CD8-positive, alpha-beta memory T cell (primary cell): ENCODE measurements around the gene FCGR2B. TPM values are rescaled to one million over a fixed set of nuclear protein-coding genes. Genes with fewer than 3 reads are reported as not detected.

Source experiments
- CTCF ChIA-PET: fragments of 350-600 bp; sonication (Branson Sonifier 250); formaldehyde crosslinking; loops from one replicate; lab custom pipeline; 2021; ENCODE audit warnings: antibody characterized with exemption; lab: Charles Lee
- POLR2A ChIA-PET: fragments of 350-600 bp; sonication (Branson Sonifier 250); formaldehyde crosslinking; loops from one replicate; lab custom pipeline; 2021; ENCODE audit warnings: antibody characterized with exemption; lab: Charles Lee
- DNase-seq, 5 donors: peaks; one replicate each; pipeline versions ENCODE4 v3.0.0 to v3.0.0-alpha.2; 2020 to 2022; ENCODE audit warnings: mixed read lengths in 1 of 5
- H3K27ac ChIP-seq: one replicate; pipeline ENCODE4 v1.7.0; 2013; ENCODE audit warnings: low read depth, mild to moderate bottlenecking, low read length, moderate library complexity
- H3K27me3 ChIP-seq: 2 replicates; pipeline ENCODE4 v1.7.0; 2013; ENCODE audit warnings: low read length, mild to moderate bottlenecking; ENCODE audit not compliant: insufficient read depth, poor library complexity, severe bottlenecking
- H3K36me3 ChIP-seq: 2 replicates; pipeline ENCODE4 v1.7.0; 2013; ENCODE audit warnings: mild to moderate bottlenecking, low read length, moderate library complexity; ENCODE audit not compliant: insufficient read depth
- H3K4me1 ChIP-seq: 2 replicates; pipeline ENCODE4 v1.7.0; 2013; ENCODE audit warnings: mild to moderate bottlenecking, low read length, moderate library complexity; ENCODE audit not compliant: insufficient read depth
- H3K4me3 ChIP-seq: 2 replicates; pipeline ENCODE4 v1.7.0; 2013; ENCODE audit warnings: mild to moderate bottlenecking, low read length
- H3K9me3 ChIP-seq: 2 replicates; pipeline ENCODE4 v1.7.0; 2013; ENCODE audit warnings: mild to moderate bottlenecking, low read length
- H3K27ac Mint-ChIP-seq, 8 donors: one replicate each; pipeline ENCODE4 v1.8.0; 2020 to 2021; ENCODE audit warnings: mixed read lengths in 8 of 8, mild to moderate bottlenecking in 6 of 8, inconsistent platforms in 3 of 8, moderate library complexity in 3 of 8
- H3K27me3 Mint-ChIP-seq, 2 donors: one replicate each; pipeline ENCODE4 v1.8.0; 2020 to 2021; ENCODE audit warnings: mixed read lengths in 2 of 2, mild to moderate bottlenecking in 1 of 2, moderate library complexity in 1 of 2
- H3K36me3 Mint-ChIP-seq, 3 donors: one replicate each; pipeline ENCODE4 v1.8.0; 2020 to 2021; ENCODE audit warnings: mixed read lengths in 3 of 3, inconsistent platforms in 1 of 3, mild to moderate bottlenecking in 1 of 3
- H3K4me1 Mint-ChIP-seq, 3 donors: one replicate each; pipeline ENCODE4 v1.8.0; 2020 to 2021; ENCODE audit warnings: mixed read lengths in 3 of 3, inconsistent platforms in 1 of 3, mild to moderate bottlenecking in 1 of 3
- H3K4me3 Mint-ChIP-seq, 7 donors: one replicate each; pipeline ENCODE4 v1.8.0; 2020 to 2021; ENCODE audit warnings: mixed read lengths in 7 of 7, mild to moderate bottlenecking in 6 of 7, moderate library complexity in 4 of 7, inconsistent platforms in 2 of 7
- H3K9me3 Mint-ChIP-seq, 5 donors: one replicate each; pipeline ENCODE4 v1.8.0; 2020 to 2022; ENCODE audit warnings: mixed read lengths in 5 of 5, mild to moderate bottlenecking in 3 of 5, moderate library complexity in 2 of 5, inconsistent platforms in 1 of 5
- polyA plus RNA-seq: library from polyadenylated mRNA; unstranded; fragments of 300-500 nt; fragmentation: Illumina TruSeq; gene quantifications from one replicate; pipeline ENCODE4 v1.2.3, GENCODE V29; 2021
- total RNA-seq, 2 experiments: library from RNA; stranded (reverse); gene quantifications; one replicate each; pipeline ENCODE4 v1.2.3, GENCODE V29; 2021

FCGR2B gene
- total and polyA plus RNA-seq, 3 experiments from 2014 or later: 0.07 to 0.38 (median 0.33) TPM

DNA sequence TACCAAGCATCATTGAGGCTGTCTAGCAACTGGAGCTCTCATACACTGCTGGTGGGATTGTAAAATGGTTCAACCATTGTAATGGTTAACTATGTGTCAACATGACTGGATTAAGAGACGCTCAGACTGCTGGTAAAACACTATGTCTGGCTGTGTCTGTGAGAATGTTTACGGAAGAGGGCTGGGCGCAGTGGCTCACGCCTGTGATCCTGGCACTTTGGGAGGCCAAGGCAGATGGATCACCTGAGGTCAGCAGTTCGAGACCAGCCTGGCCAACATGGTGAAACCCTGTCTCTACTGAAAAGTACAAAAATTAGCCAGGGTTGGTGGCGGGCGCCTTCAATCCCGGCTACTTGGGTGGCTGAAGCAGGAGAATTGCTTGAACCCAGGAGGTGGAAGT, 39.3 kb downstream of the FCGR2B start:
- Histone ChIP-seq H3K27ac (no peak overlapping the region), H3K36me3 (no peaks in the 10 kb centered on the region), H3K4me1 (no peaks in the 10 kb centered on the region), H3K27me3 (no peaks in the 10 kb centered on the region), H3K4me3 (no peak overlapping the region), H3K9me3 (no peaks in the 10 kb centered on the region)
- H3K9me3 Mint-ChIP-seq: no peaks in the 10 kb centered on the region
- ChIA-PET CTCF (no interaction called here), POLR2A (no interaction called here)
- H3K27ac Mint-ChIP-seq: peak overlapping the region in 1 of 8 donors; percentile 50
- peaks cover 0 to 3% of the 10 kb centered on the region in 2 donors for H3K27me3 Mint-ChIP-seq
- no peak overlapping the region for H3K4me3 Mint-ChIP-seq
- no peaks in the 10 kb centered on the region for H3K4me1 Mint-ChIP-seq
- DNase-seq: no peak
- no peaks in the 10 kb centered on the region for H3K36me3 Mint-ChIP-seq

DNA sequence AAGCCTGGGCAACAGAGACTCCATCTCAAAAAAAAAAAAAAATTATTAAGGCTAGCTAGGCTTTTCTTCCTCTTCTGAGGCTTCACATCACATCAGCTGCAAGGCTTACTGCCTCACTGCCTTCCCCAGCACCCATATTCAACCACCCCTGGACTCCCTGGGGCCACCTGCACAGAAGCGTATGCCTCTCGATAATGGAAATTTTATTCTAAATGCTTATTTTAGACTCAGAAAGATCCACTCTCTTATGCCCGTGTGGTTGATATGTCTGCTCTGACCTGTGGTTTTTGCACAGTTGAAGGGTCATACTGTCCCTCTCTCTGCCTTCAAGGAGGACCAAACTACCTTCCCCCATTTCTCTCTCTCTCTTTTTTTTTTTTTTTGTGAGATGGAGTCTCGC, 42.6 kb downstream of the FCGR2B start:
- POLR2A ChIA-PET: no interaction called here
- no peak overlapping the region for H3K27ac ChIP-seq

DNA sequence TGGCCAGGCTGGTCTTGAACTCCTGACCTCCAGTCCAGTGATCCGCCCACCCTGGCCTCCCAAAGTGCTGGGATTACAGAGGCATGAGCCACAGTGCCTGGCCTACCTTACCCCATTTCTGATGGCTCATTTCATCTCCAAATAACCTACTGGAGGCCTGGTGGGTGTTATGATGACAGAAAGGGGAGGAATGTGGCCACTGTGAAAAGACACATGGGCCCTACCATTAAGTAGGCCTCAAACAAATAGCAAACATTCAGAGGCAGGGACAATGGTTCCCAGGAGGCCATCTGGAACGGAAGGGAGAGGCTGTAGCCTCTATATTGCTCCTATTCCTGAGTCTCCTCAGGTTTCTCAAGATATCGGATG, 43.2 kb downstream of the FCGR2B start:
- no peak overlapping the region for H3K4me3 ChIP-seq
- no peak overlapping the region for H3K27ac ChIP-seq
- POLR2A ChIA-PET: no interaction called here
- CTCF ChIA-PET: no interaction called here
- no peaks in the 10 kb centered on the region for H3K4me1 Mint-ChIP-seq
- H3K4me1 ChIP-seq: no peaks in the 10 kb centered on the region
- peaks cover 0 to 4% (median 0%) of the 10 kb centered on the region in 3 donors for H3K36me3 Mint-ChIP-seq
- H3K9me3 ChIP-seq: no peaks in the 10 kb centered on the region
- H3K27me3 ChIP-seq: no peaks in the 10 kb centered on the region
- no peak overlapping the region for H3K27ac Mint-ChIP-seq
- H3K4me3 Mint-ChIP-seq: no peak overlapping the region
- H3K9me3 Mint-ChIP-seq: no peaks in the 10 kb centered on the region
- peaks cover 4 to 5% of the 10 kb centered on the region in 2 donors for H3K27me3 Mint-ChIP-seq
- H3K36me3 ChIP-seq: no peaks in the 10 kb centered on the region
- DNase-seq: no peak

More for the DNA sequence above, 42.6 kb downstream of the FCGR2B start:
- Mint-ChIP-seq H3K27ac (no peak overlapping the region), H3K27me3 (peaks cover 4 to 5% of the 10 kb centered on the region in 2 donors), H3K4me3 (no peak overlapping the region), H3K36me3 (peaks cover 0 to 4% (median 0%) of the 10 kb centered on the region in 3 donors), H3K9me3 (no peaks in the 10 kb centered on the region), H3K4me1 (no peaks in the 10 kb centered on the region)
- Histone ChIP-seq H3K9me3 (no peaks in the 10 kb centered on the region), H3K4me1 (no peaks in the 10 kb centered on the region), H3K27me3 (no peaks in the 10 kb centered on the region), H3K4me3 (no peak overlapping the region), H3K36me3 (no peaks in the 10 kb centered on the region)
- DNase-seq: no peak
- CTCF ChIA-PET: no interaction called here

DNA sequence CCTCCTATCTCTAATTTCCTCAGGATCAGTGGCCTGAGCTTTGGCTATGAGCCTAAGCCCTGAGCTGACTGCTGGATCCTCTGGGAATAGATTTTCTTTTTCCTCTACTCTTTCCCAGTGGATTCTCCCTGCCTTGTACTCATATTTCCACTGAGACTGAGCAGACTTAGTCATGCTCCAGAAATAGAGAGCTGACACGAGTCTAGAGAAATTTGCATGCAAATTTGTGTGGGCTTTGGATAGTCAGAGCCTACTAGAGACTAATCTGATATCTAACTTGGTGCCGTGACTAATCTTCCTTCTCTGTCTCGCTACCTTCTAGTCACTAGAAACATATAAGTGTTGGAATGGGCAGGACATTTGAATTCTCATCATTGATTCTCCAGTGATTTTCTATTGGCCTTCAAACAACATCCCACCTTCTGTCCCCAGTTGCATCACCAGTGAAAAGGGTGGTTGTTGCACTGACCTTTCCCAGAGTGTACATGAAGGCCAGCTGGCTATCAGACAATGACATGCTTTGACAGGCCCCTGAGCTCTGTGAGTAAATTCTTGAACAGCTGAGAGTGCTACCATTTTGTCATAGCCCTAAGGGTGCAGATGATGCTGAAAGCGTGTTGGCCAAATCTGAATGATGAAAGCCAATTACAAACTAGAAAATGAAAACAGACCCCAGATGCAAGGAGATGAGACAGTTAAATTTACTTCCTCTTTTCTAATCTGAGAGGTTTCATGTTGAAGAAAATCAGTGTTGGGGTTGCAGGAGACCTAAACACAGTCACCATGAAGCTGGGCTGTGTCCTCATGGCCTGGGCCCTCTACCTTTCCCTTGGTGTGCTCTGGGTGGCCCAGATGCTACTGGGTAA, 43.8 kb downstream of the FCGR2B start, which contains the start of gene FCRLA:
TSS of gene FCRLA (plus strand) at position 748 of the 866 bp plus-strand sequence. CDS start at position 784, 36 bp downstream.
- peaks cover 4 to 5% of the 10 kb centered on the region in 2 donors for H3K27me3 Mint-ChIP-seq
- H3K27me3 ChIP-seq: no peaks in the 10 kb centered on the region
- H3K4me1 Mint-ChIP-seq: no peaks in the 10 kb centered on the region
- no peak within 1 kb of the TSS for H3K27ac ChIP-seq
- no peaks in the 10 kb centered on the region for H3K9me3 Mint-ChIP-seq
- H3K27ac Mint-ChIP-seq: no peak within 1 kb of the TSS
- H3K9me3 ChIP-seq: no peaks in the 10 kb centered on the region
- H3K36me3 Mint-ChIP-seq: peaks cover 0 to 4% (median 0%) of the 10 kb centered on the region in 3 donors
- CTCF ChIA-PET: interaction anchor here (1.1 kb wide), 1 partner anchor 35 kb away, joined by 3 read pairs; no protein-coding TSS in a partner anchor
- H3K4me1 ChIP-seq: no peaks in the 10 kb centered on the region
- no peak within 1 kb of the TSS for H3K4me3 Mint-ChIP-seq
- no peak within 1 kb of the TSS for H3K4me3 ChIP-seq
- no peaks in the 10 kb centered on the region for H3K36me3 ChIP-seq
- no peak for DNase-seq
- POLR2A ChIA-PET: no interaction called here

DNA sequence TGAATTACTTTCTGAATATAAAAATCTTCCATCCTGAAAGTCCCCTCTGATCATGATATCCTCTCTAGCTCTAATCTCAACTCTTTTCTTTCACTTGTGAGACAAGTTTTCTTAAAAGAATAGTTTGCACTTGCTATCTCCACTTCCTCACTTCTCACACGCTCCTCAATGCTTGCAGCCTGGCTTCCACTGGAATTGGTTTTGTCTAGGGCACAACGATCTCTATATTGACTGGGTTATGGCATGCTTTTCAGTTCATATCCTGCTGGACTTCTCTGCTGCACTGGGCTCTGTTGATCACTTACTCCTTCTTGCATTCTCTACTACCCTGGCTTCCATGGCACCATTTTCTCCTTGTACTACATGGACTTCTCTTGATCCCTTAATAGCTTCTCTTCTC, 44.6 kb downstream of the FCGR2B start:
- POLR2A ChIA-PET: no interaction called here
- CTCF ChIA-PET: interaction anchor here (0.8 to 1.1 kb wide), 2 partner anchors 19 to 34 kb away, joined by 3 to 4 read pairs; no protein-coding TSS in a partner anchor
- H3K9me3 ChIP-seq: no peaks in the 10 kb centered on the region
- no peaks in the 10 kb centered on the region for H3K4me1 ChIP-seq
- H3K27me3 ChIP-seq: no peaks in the 10 kb centered on the region
- no peak overlapping the region for H3K4me3 ChIP-seq
- Mint-ChIP-seq H3K27me3 (peaks cover 2 to 4% of the 10 kb centered on the region in 2 donors), H3K4me1 (no peaks in the 10 kb centered on the region), H3K4me3 (no peak overlapping the region), H3K36me3 (peaks cover 0 to 4% (median 0%) of the 10 kb centered on the region in 3 donors), H3K27ac (no peak overlapping the region), H3K9me3 (no peaks in the 10 kb centered on the region)
- no peaks in the 10 kb centered on the region for H3K36me3 ChIP-seq
- no peak overlapping the region for H3K27ac ChIP-seq
- DNase-seq: no peak

DNA sequence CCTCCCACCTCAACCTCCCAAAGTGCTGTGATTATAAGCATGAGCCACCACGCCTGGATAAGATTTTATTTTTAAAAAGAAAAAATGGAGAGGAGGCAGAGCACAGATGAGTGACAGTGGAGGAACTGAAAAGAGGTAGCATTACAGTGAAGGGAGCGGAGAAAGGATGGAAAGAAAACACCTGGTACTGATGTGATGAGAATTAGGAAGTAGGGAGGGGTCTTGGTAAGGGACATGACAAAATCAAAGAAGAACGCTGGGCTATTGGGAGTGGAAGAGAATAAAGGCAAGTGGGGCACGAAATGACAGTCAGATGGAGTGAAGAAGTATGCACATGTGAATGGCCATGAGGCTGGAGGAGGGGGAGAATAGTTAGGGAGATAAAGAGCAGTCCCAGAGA, 46.4 kb downstream of the FCGR2B start:
- no peaks in the 10 kb centered on the region for H3K36me3 ChIP-seq
- ChIA-PET POLR2A (no interaction called here), CTCF (no interaction called here)
- no peaks in the 10 kb centered on the region for H3K27me3 ChIP-seq
- no peaks in the 10 kb centered on the region for H3K9me3 ChIP-seq
- peaks cover 2 to 4% of the 10 kb centered on the region in 2 donors for H3K27me3 Mint-ChIP-seq
- no peak overlapping the region for H3K4me3 ChIP-seq
- no peaks in the 10 kb centered on the region for H3K4me1 Mint-ChIP-seq
- no peaks in the 10 kb centered on the region for H3K4me1 ChIP-seq
- no peak for DNase-seq
- H3K36me3 Mint-ChIP-seq: peaks cover 0 to 4% (median 0%) of the 10 kb centered on the region in 3 donors
- no peak overlapping the region for H3K27ac ChIP-seq
- no peak overlapping the region for H3K4me3 Mint-ChIP-seq
- H3K9me3 Mint-ChIP-seq: no peaks in the 10 kb centered on the region
- H3K27ac Mint-ChIP-seq: no peak overlapping the region

DNA sequence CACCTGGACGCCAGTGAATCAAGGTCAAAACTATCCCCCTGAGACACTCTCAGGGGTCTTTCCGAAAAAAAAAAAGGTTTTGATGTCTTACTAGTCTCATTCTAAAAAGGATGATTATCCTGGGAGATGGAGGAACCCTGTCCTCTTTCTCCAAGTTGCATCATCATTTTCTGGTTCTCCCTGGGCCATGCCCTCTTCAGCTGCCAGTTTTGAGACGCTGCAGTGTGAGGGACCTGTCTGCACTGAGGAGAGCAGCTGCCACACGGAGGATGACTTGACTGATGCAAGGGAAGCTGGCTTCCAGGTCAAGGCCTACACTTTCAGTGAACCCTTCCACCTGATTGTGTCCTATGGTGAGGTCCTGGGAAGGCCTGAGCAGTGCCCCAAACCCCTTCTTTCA, 47.6 kb downstream of the FCGR2B start:
- Mint-ChIP-seq H3K27me3 (peaks cover 2 to 4% of the 10 kb centered on the region in 2 donors), H3K27ac (no peak overlapping the region), H3K4me1 (no peaks in the 10 kb centered on the region), H3K9me3 (no peaks in the 10 kb centered on the region), H3K36me3 (peaks cover 0 to 4% (median 0%) of the 10 kb centered on the region in 3 donors), H3K4me3 (no peak overlapping the region)
- Histone ChIP-seq H3K9me3 (no peaks in the 10 kb centered on the region), H3K27ac (no peak overlapping the region), H3K4me3 (no peak overlapping the region), H3K36me3 (no peaks in the 10 kb centered on the region), H3K27me3 (no peaks in the 10 kb centered on the region), H3K4me1 (no peaks in the 10 kb centered on the region)
- no peak for DNase-seq
- ChIA-PET POLR2A (no interaction called here), CTCF (no interaction called here)

DNA sequence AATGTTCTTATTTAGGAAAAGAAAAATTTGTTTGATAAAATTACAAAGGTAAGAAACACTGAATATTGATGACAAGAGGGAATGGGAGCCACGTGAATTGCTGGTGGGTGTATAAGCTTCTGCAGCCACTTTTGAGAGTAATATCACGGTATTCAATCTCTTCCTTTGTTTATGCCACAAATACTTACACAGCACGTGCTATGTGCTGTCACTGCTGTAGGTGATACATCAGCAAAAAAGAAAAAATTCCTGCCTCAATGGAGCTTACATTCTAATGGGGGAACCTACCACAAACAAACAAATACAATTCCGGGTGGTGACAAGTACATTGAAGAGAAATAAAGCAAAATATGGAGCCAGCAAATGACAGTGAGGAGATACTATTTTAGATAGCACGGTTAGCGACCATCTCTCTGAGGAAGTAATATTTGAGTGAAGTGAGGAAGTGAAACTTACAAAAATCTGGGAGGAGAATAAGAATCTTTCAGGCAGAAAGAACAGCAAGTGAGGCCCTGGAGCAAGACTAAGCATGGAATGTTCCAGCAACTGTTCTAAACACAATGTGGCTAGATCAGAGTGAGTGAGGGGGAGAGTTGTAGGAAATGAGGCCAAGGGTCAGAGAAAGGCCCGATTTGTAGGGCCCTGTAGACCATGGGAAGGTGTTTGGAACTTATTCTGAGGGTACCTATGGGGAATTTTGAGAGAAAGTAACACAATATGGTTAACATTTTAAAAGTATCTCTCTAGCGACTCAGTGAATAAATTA, 55.8 kb downstream of the FCGR2B start:
- POLR2A ChIA-PET: no interaction called here
- Mint-ChIP-seq H3K4me3 (peak overlapping the region in 1 of 7 donors; percentile 22), H3K27me3 (peaks cover 0 to 2% of the 10 kb centered on the region in 2 donors), H3K27ac (peak overlapping the region in 1 of 8 donors; percentile 15), H3K36me3 (no peaks in the 10 kb centered on the region), H3K9me3 (no peaks in the 10 kb centered on the region), H3K4me1 (peaks cover 0 to 9% (median 0%) of the 10 kb centered on the region in 3 donors)
- Histone ChIP-seq H3K4me1 (peaks cover 6% of the 10 kb centered on the region), H3K27me3 (no peaks in the 10 kb centered on the region), H3K36me3 (no peaks in the 10 kb centered on the region), H3K27ac (no peak overlapping the region), H3K9me3 (no peaks in the 10 kb centered on the region), H3K4me3 (no peak overlapping the region)
- CTCF ChIA-PET: interaction anchor here (1.3 kb wide), 1 partner anchor 20 kb away, joined by 3 read pairs; no protein-coding TSS in a partner anchor
- DNase-seq: no peak
